WTC11 (cell line): ENCODE measurements around the gene SLC9C1. TPM values are rescaled to one million over a fixed set of nuclear protein-coding genes. Genes with fewer than 3 reads are reported as not detected.

ENCODE experiments used
- ATAC-seq: fragments of 200-7000 bp; cut with Tn5 transposase; 2 replicates; pipeline ENCODE4 v1.10.0; 2021; ENCODE audit warnings: mild to moderate bottlenecking, moderate library complexity
- CTCF ChIA-PET: fragments of 300-600 bp; sonication (Branson Sonifier 250); formaldehyde crosslinking; loops from one replicate; lab custom pipeline; 2021; ENCODE audit warnings: antibody characterized with exemption; lab: Charles Lee
- POLR2A ChIA-PET: fragments of 350-600 bp; sonication (Branson Sonifier 250); formaldehyde crosslinking; loops from one replicate; lab custom pipeline; 2021; ENCODE audit warnings: antibody characterized with exemption; lab: Charles Lee
- DNase-seq: peaks from one replicate; pipeline ENCODE4 v3.0.0; 2021; ENCODE audit warnings: low spot score
- H3K27ac Mint-ChIP-seq: 2 replicates; pipeline ENCODE4 v1.8.0; 2021; ENCODE audit warnings: mixed read lengths
- H3K27me3 Mint-ChIP-seq: 2 replicates; pipeline ENCODE4 v1.8.0; 2021; ENCODE audit warnings: low read depth, mild to moderate bottlenecking, moderate library complexity, mixed read lengths
- H3K36me3 Mint-ChIP-seq: 2 replicates; pipeline ENCODE4 v1.8.0; 2021; ENCODE audit warnings: mixed read lengths
- H3K4me1 Mint-ChIP-seq: 2 replicates; pipeline ENCODE4 v1.8.0; 2022; ENCODE audit warnings: mixed read lengths
- H3K4me3 Mint-ChIP-seq: 2 replicates; pipeline ENCODE4 v1.8.0; 2021; ENCODE audit warnings: mild to moderate bottlenecking, moderate library complexity, mixed read lengths
- H3K9me3 Mint-ChIP-seq: 2 replicates; pipeline ENCODE4 v1.8.0; 2021; ENCODE audit warnings: mixed read lengths
- CREB1 ChIP-seq: sonication (generic); formaldehyde crosslinking; IDR thresholded peaks from 2 replicates; pipeline ENCODE4 v1.8.0; 2023; ENCODE audit warnings: mild to moderate bottlenecking, missing genetic modification reagents
- FOXP1 ChIP-seq: sonication (generic); formaldehyde crosslinking; IDR thresholded peaks from 2 replicates; pipeline ENCODE4 v1.8.0; 2022; ENCODE audit warnings: missing genetic modification reagents, mild to moderate bottlenecking, moderate library complexity, borderline replicate concordance
- KAT7 ChIP-seq: sonication (generic); formaldehyde crosslinking; IDR thresholded peaks from 2 replicates; pipeline ENCODE4 v1.8.1; 2023; ENCODE audit warnings: missing genetic modification reagents, mild to moderate bottlenecking, borderline replicate concordance
- NR2C2 ChIP-seq: sonication (generic); formaldehyde crosslinking; IDR thresholded peaks from 2 replicates; pipeline ENCODE4 v1.8.0; 2022; ENCODE audit warnings: mild to moderate bottlenecking, missing genetic modification reagents
- RELA ChIP-seq: sonication (generic); formaldehyde crosslinking; IDR thresholded peaks from 2 replicates; pipeline ENCODE4 v1.8.1; 2022; ENCODE audit warnings: missing genetic modification reagents, mild to moderate bottlenecking, borderline replicate concordance
- SMAD4 ChIP-seq: sonication (generic); formaldehyde crosslinking; IDR thresholded peaks from 2 replicates; pipeline ENCODE4 v1.8.0; 2022; ENCODE audit warnings: mild to moderate bottlenecking, missing genetic modification reagents
- TCF7 ChIP-seq: sonication (generic); formaldehyde crosslinking; IDR thresholded peaks from 2 replicates; pipeline ENCODE4 v1.8.0; 2022; ENCODE audit warnings: mild to moderate bottlenecking, low read depth, missing genetic modification reagents, moderate library complexity
- TP53 ChIP-seq: sonication (generic); formaldehyde crosslinking; IDR thresholded peaks from 2 replicates; pipeline ENCODE4 v1.8.1; 2023; ENCODE audit warnings: mild to moderate bottlenecking, missing genetic modification reagents
- ZNF138 ChIP-seq: sonication (generic); formaldehyde crosslinking; conservative IDR thresholded peaks from 2 replicates; pipeline ENCODE4 v1.8.1; 2022; ENCODE audit warnings: mild to moderate bottlenecking, moderate library complexity, missing genetic modification reagents
- ZNF263 ChIP-seq: sonication (generic); formaldehyde crosslinking; IDR thresholded peaks from 2 replicates; pipeline ENCODE4 v1.8.1; 2022; ENCODE audit warnings: low read depth, mild to moderate bottlenecking, moderate library complexity, missing genetic modification reagents
- ZNF396 ChIP-seq: fragments of 250-450 bp; sonication (Bioruptor Pico); IDR thresholded peaks from 2 replicates; pipeline ENCODE4 v1.8.0; 2021; ENCODE audit warnings: mild to moderate bottlenecking, moderate library complexity, borderline replicate concordance
- ZNF423 ChIP-seq: fragments of 250-450 bp; sonication (Bioruptor Pico); IDR thresholded peaks from 2 replicates; pipeline ENCODE4 v2.1.2; 2022; ENCODE audit warnings: mild to moderate bottlenecking, moderate library complexity
- total RNA-seq: library from RNA; stranded (reverse); gene quantifications from 3 replicates; pipeline ENCODE4 v1.2.3, GENCODE V29; 2021
- TF ChIP-seq, protein P1 (sequence below): sonication (generic); formaldehyde crosslinking; IDR thresholded peaks from 2 replicates; pipeline ENCODE4 v1.8.1; 2022; ENCODE audit warnings: mild to moderate bottlenecking, missing genetic modification reagents, moderate library complexity, borderline replicate concordance
- TF ChIP-seq, protein P2 (sequence below): sonication (generic); formaldehyde crosslinking; IDR thresholded peaks from 2 replicates; pipeline ENCODE4 v1.8.1; 2023; ENCODE audit warnings: mild to moderate bottlenecking, missing genetic modification reagents
- TF ChIP-seq, protein P3 (sequence below): sonication (generic); formaldehyde crosslinking; IDR thresholded peaks from 2 replicates; pipeline ENCODE4 v1.8.1; 2022; ENCODE audit warnings: low read depth, missing genetic modification reagents, borderline replicate concordance
- TF ChIP-seq, protein P4 (sequence below): sonication (generic); formaldehyde crosslinking; IDR thresholded peaks from 2 replicates; pipeline ENCODE4 v1.8.0; 2022; ENCODE audit warnings: mild to moderate bottlenecking, missing genetic modification reagents
- TF ChIP-seq, protein P5 (sequence below): sonication (generic); formaldehyde crosslinking; IDR thresholded peaks from 2 replicates; pipeline ENCODE4 v1.8.1; 2022; ENCODE audit warnings: low read depth, mild to moderate bottlenecking, moderate library complexity, missing genetic modification reagents, borderline replicate concordance
- TF ChIP-seq, protein P6 (sequence below): fragments of 250-450 bp; sonication (Bioruptor Pico); conservative IDR thresholded peaks from 2 replicates; pipeline ENCODE4 v1.9.0; 2021; ENCODE audit warnings: mild to moderate bottlenecking
- TF ChIP-seq, protein P7 (sequence below): sonication (generic); formaldehyde crosslinking; IDR thresholded peaks from 2 replicates; pipeline ENCODE4 v1.8.0; 2022; ENCODE audit warnings: missing genetic modification reagents

The SLC9C1 gene
- total RNA-seq, 1 experiment from 2014 or later: 3.5 TPM

DNA sequence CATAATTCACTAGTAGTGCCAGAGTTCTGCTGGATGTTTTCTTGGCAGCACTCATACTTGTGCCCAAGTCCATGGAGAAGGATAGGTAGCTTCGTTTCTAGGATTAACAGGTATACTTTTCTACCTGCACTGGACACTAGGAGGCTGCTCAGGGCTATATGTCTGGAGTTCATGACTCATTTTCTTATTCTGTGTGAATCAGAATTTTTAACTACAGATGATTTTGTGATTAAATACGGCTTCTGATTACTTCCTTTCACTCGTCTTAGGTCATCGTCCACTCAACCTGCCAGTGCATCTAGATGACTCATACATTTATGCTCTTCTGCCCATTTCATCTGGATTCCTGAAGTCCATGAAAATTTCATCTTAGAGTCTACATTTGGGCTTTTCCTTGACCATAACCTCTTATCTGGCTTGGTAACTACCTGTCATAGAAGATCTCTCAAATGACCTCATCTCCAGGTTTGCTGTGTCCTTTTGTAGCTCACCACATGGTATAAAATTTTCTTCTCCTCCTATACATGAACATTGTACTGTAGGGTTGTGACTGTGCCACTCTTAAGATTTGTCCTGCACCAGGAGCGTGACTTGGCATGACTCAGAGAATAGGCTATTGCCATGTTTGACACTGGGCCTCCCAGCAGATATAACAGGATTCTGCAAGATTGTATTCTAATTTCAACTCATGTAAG is 94.2 kb downstream of the SLC9C1 start (continued):
- TF ChIP-seq, protein P1, sequence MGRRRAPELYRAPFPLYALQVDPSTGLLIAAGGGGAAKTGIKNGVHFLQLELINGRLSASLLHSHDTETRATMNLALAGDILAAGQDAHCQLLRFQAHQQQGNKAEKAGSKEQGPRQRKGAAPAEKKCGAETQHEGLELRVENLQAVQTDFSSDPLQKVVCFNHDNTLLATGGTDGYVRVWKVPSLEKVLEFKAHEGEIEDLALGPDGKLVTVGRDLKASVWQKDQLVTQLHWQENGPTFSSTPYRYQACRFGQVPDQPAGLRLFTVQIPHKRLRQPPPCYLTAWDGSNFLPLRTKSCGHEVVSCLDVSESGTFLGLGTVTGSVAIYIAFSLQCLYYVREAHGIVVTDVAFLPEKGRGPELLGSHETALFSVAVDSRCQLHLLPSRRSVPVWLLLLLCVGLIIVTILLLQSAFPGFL (CRISPR knock-in tag): no peak
- TF ChIP-seq ZNF423 (no peak), CREB1 (CRISPR knock-in tag) (no peak), SMAD4 (CRISPR knock-in tag) (no peak)

DNA sequence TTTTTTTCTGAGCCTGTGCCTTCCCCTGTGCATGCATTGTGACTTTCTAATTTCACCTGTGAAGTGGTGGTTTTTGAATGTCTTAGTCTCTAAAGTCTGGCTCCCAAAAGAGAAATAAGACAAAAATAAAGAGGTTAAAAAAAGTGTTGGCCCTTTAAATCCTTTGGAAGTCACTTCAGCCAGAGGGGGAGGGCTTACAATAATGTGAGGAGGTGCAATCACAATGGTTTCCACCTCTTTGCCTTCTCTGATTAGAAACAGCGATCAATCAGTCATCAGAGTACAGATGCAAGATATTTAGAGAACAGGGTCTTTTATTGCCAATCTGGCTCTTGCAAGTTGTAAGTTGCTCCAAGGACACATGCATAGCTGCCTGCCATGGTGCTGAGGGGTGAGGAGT is 96.9 kb downstream of the SLC9C1 start:
- CTCF ChIA-PET: interaction anchor here (1.3 kb wide), 1 partner anchor 10 kb away, joined by 3 read pairs; no protein-coding TSS in a partner anchor
- peaks cover 14% of the 10 kb centered on the region for H3K4me1 Mint-ChIP-seq
- H3K27me3 Mint-ChIP-seq: no peaks in the 10 kb centered on the region
- TF ChIP-seq RELA (CRISPR knock-in tag): no peak
- H3K9me3 Mint-ChIP-seq: peaks cover 37% of the 10 kb centered on the region
- peak overlapping the region; percentile 38; the same call in 1 of the 2 replicates for H3K27ac Mint-ChIP-seq
- POLR2A ChIA-PET: no interaction called here
- DNase-seq (no peak), ATAC-seq (peak; percentile 61)
- no peak overlapping the region for H3K4me3 Mint-ChIP-seq
- peaks cover 27% of the 10 kb centered on the region for H3K36me3 Mint-ChIP-seq

DNA sequence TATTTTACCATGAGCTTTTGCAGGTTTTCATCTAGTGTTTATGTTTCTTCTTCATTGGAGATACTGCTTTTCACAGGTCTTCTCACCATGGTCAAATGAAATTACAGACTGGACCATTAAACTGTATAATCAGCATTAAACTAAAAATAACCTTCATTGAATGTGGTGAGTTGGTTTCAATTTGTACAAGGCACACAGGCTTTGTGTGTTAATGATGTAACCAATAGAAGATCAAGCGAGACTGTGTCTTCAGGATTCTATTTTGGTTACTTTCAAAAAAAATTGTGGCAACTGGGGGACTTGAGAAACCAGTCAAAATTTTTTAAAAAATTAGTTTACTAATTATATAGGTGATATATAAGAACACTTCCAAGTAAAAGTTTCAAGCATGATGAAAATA is 106.7 kb downstream of the SLC9C1 start:
- peaks cover 26% of the 10 kb centered on the region for H3K9me3 Mint-ChIP-seq
- no peak for ATAC-seq
- CTCF ChIA-PET: interaction anchor here (1.0 kb wide), 1 partner anchor 250 kb away, joined by 3 read pairs; no protein-coding TSS in a partner anchor
- POLR2A ChIA-PET: no interaction called here
- no peaks in the 10 kb centered on the region; the same call in 1 of the 2 replicates for H3K27me3 Mint-ChIP-seq
- peaks cover 23% of the 10 kb centered on the region for H3K36me3 Mint-ChIP-seq
- no peak overlapping the region for H3K27ac Mint-ChIP-seq
- no peak overlapping the region for H3K4me3 Mint-ChIP-seq
- no peak for DNase-seq
- peaks cover 7% of the 10 kb centered on the region for H3K4me1 Mint-ChIP-seq
- no peak for TF ChIP-seq ZNF396
- TF ChIP-seq, protein P2, sequence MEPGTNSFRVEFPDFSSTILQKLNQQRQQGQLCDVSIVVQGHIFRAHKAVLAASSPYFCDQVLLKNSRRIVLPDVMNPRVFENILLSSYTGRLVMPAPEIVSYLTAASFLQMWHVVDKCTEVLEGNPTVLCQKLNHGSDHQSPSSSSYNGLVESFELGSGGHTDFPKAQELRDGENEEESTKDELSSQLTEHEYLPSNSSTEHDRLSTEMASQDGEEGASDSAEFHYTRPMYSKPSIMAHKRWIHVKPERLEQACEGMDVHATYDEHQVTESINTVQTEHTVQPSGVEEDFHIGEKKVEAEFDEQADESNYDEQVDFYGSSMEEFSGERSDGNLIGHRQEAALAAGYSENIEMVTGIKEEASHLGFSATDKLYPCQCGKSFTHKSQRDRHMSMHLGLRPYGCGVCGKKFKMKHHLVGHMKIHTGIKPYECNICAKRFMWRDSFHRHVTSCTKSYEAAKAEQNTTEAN: no peak
- TF ChIP-seq, protein P3, sequence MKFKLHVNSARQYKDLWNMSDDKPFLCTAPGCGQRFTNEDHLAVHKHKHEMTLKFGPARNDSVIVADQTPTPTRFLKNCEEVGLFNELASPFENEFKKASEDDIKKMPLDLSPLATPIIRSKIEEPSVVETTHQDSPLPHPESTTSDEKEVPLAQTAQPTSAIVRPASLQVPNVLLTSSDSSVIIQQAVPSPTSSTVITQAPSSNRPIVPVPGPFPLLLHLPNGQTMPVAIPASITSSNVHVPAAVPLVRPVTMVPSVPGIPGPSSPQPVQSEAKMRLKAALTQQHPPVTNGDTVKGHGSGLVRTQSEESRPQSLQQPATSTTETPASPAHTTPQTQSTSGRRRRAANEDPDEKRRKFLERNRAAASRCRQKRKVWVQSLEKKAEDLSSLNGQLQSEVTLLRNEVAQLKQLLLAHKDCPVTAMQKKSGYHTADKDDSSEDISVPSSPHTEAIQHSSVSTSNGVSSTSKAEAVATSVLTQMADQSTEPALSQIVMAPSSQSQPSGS: no peak
- TF ChIP-seq FOXP1: no peak
- TF ChIP-seq, protein P4, sequence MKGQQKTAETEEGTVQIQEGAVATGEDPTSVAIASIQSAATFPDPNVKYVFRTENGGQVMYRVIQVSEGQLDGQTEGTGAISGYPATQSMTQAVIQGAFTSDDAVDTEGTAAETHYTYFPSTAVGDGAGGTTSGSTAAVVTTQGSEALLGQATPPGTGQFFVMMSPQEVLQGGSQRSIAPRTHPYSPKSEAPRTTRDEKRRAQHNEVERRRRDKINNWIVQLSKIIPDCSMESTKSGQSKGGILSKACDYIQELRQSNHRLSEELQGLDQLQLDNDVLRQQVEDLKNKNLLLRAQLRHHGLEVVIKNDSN (CRISPR knock-in tag): no peak
- TF ChIP-seq NR2C2 (CRISPR knock-in tag): no peak
- TF ChIP-seq TCF7: no peak
- TF ChIP-seq, protein P5, sequence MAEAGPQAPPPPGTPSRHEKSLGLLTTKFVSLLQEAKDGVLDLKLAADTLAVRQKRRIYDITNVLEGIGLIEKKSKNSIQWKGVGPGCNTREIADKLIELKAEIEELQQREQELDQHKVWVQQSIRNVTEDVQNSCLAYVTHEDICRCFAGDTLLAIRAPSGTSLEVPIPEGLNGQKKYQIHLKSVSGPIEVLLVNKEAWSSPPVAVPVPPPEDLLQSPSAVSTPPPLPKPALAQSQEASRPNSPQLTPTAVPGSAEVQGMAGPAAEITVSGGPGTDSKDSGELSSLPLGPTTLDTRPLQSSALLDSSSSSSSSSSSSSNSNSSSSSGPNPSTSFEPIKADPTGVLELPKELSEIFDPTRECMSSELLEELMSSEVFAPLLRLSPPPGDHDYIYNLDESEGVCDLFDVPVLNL (CRISPR knock-in tag): no peak
- TF ChIP-seq, protein P6, sequence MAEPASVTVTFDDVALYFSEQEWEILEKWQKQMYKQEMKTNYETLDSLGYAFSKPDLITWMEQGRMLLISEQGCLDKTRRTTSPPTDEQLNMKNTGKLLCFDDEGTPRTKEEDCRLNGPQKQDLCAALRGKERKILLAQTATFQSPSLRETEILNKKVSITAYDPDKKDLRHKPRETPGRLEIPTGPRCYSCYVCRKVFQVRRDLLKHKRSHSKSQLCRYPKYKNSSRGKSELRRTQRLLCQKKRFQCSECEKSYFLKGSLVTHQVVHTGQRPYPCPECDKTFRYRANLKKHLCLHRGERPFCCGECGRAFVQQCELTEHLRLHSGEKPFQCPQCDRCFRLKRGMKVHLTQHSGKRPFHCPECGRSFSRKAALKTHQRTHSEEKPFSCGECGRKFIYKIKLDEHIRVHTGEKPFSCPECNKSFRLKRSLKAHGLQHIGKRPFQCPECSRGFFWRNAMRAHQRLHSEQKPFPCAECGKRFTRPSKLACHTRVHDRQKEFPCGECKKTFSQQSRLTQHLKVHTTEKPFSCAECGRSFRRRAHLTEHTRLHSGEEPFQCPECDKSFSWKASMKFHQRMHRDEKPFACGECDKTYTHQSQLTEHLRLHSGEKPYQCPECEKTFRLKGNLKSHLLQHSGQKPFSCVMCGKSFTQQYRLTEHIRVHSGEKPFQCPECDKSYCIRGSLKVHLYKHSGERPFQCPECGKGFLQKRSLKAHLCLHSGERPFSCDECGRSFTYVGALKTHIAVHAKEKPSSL: no peak
- TF ChIP-seq, protein P7, sequence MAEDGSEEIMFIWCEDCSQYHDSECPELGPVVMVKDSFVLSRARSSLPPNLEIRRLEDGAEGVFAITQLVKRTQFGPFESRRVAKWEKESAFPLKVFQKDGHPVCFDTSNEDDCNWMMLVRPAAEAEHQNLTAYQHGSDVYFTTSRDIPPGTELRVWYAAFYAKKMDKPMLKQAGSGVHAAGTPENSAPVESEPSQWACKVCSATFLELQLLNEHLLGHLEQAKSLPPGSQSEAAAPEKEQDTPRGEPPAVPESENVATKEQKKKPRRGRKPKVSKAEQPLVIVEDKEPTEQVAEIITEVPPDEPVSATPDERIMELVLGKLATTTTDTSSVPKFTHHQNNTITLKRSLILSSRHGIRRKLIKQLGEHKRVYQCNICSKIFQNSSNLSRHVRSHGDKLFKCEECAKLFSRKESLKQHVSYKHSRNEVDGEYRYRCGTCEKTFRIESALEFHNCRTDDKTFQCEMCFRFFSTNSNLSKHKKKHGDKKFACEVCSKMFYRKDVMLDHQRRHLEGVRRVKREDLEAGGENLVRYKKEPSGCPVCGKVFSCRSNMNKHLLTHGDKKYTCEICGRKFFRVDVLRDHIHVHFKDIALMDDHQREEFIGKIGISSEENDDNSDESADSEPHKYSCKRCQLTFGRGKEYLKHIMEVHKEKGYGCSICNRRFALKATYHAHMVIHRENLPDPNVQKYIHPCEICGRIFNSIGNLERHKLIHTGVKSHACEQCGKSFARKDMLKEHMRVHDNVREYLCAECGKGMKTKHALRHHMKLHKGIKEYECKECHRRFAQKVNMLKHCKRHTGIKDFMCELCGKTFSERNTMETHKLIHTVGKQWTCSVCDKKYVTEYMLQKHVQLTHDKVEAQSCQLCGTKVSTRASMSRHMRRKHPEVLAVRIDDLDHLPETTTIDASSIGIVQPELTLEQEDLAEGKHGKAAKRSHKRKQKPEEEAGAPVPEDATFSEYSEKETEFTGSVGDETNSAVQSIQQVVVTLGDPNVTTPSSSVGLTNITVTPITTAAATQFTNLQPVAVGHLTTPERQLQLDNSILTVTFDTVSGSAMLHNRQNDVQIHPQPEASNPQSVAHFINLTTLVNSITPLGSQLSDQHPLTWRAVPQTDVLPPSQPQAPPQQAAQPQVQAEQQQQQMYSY (CRISPR knock-in tag): no peak
- TF ChIP-seq ZNF138: no peak
- no peak for TF ChIP-seq TP53 (CRISPR knock-in tag)
- no peak for TF ChIP-seq ZNF263 (CRISPR knock-in tag)
- no peak for TF ChIP-seq KAT7
- no peak for TF ChIP-seq RELA (CRISPR knock-in tag)
